Natural killer cell (primary cell): ENCODE data around the gene MTCH1. TPM values are rescaled to one million over a fixed set of nuclear protein-coding genes. Genes with fewer than 3 reads are reported as not detected.
"Not testable (repeated sequence)": the region's sequence is repeated elsewhere in the genome, so short reads cannot be mapped to it uniquely, and the experiment has no call there.

Experiments
- ATAC-seq, 3 donors: fragments of 150-1000 bp in 2 of 3; fragments of 200-7000 bp in 1 of 3; cut with Tn5 transposase; 1 replicate in 1 of 3; 2 replicates in 2 of 3; pipeline ENCODE4 v1.10.0; 2021; ENCODE audit warnings: mild to moderate bottlenecking in 2 of 3, moderate library complexity in 2 of 3
- DNase-seq, 2 donors: peaks; one replicate each; pipeline versions ENCODE4 v3.0.0 to v3.0.0-alpha.2; 2013 to 2021; ENCODE audit warnings: mixed read lengths in 1 of 2
- H3K27ac ChIP-seq: one replicate; pipeline ENCODE4 v1.5.1; 2013; ENCODE audit warnings: mild to moderate bottlenecking, low read length
- H3K27me3 ChIP-seq: one replicate; pipeline ENCODE4 v1.6.1; 2013; ENCODE audit warnings: low read length; ENCODE audit not compliant: control insufficient read depth, insufficient read depth
- H3K36me3 ChIP-seq: one replicate; pipeline ENCODE4 v1.6.1; 2013; ENCODE audit warnings: low read length; ENCODE audit not compliant: control insufficient read depth, insufficient read depth
- H3K4me1 ChIP-seq: one replicate; pipeline ENCODE4 v1.6.1; 2013; ENCODE audit warnings: low read length; ENCODE audit not compliant: control insufficient read depth, insufficient read depth
- H3K4me3 ChIP-seq: one replicate; pipeline ENCODE4 v1.5.1; 2013; ENCODE audit warnings: low read length
- H3K9me3 ChIP-seq: one replicate; pipeline ENCODE4 v1.6.1; 2013; ENCODE audit warnings: low read length; ENCODE audit not compliant: control insufficient read depth, insufficient read depth
- H3K27ac Mint-ChIP-seq, 2 donors: one replicate each; pipeline ENCODE4 v1.8.0; 2022; ENCODE audit warnings: mild to moderate bottlenecking in 2 of 2, mixed read lengths in 2 of 2, moderate library complexity in 1 of 2
- H3K27me3 Mint-ChIP-seq, 2 donors: one replicate each; pipeline ENCODE4 v1.8.0; 2022; ENCODE audit warnings: low read depth in 2 of 2, mixed read lengths in 2 of 2
- H3K36me3 Mint-ChIP-seq: one replicate; pipeline ENCODE4 v1.8.0; 2022; ENCODE audit warnings: mixed read lengths
- H3K4me1 Mint-ChIP-seq, 2 donors: one replicate each; pipeline ENCODE4 v1.8.0; 2022; ENCODE audit warnings: mixed read lengths in 2 of 2
- H3K4me3 Mint-ChIP-seq: one replicate; pipeline ENCODE4 v1.8.0; 2022; ENCODE audit warnings: mild to moderate bottlenecking, moderate library complexity, mixed read lengths
- H3K9me3 Mint-ChIP-seq, 2 donors: one replicate each; pipeline ENCODE4 v1.8.0; 2022; ENCODE audit warnings: mixed read lengths in 2 of 2
- CTCF ChIP-seq: fragments of 200-600 bp; IDR thresholded peaks from one replicate; pipeline ENCODE4 v1.8.0; 2022; ENCODE audit warnings: antibody characterized with exemption
- WGBS: methylation state at CpG from one replicate; pipeline ENCODE4 v1.1.7; 2013; ENCODE audit warnings: missing lambda C conversion rate; ENCODE audit not compliant: insufficient coverage; 5-methylcytosine and 5-hydroxymethylcytosine counted together
- intact Hi-C: fragments of 100-400 bp; cut with micrococcal nuclease; formaldehyde crosslinking; loops from one replicate; pipeline ENCODE4 v1.14.2; 2022
- total RNA-seq, 4 donors: library from RNA; stranded (reverse); fragments of 120-200 nt in 1 of 4; gene quantifications; one replicate each; pipeline versions ENCODE4 v1.2.3 to v1.2.4, GENCODE V29; 2013 to 2022

Gene MTCH1
- total RNA-seq, 3 donors from 2014 or later (not counting 1 experiment from before 2014, with no cell fraction given): 158 to 180 (median 162) TPM

GRCh38 chr6:36944650-36945049 lies 41.3 kb downstream of the MTCH1 start:
- DNase-seq (no peak), ATAC-seq (no peak)
- Mint-ChIP-seq H3K4me3 (no peak overlapping the region), H3K36me3 (no peaks in the 10 kb centered on the region), H3K27ac (no peak overlapping the region), H3K9me3 (no peaks in the 10 kb centered on the region), H3K4me1 (peaks cover 4 to 6% of the 10 kb centered on the region in 2 donors), H3K27me3 (peaks cover 20 to 30% of the 10 kb centered on the region in 2 donors)
- no peak overlapping the region for H3K4me3 ChIP-seq
- TF ChIP-seq CTCF: no peak
- H3K27me3 ChIP-seq: no peaks in the 10 kb centered on the region
- H3K4me1 ChIP-seq: peaks cover 12% of the 10 kb centered on the region
- intact Hi-C loops: no loop called here
- no peaks in the 10 kb centered on the region for H3K36me3 ChIP-seq
- WGBS: 71% methylated on average over 5 of the region's 5 CpGs
- H3K9me3 ChIP-seq: no peaks in the 10 kb centered on the region
- no peak overlapping the region for H3K27ac ChIP-seq

- H3K4me1 ChIP-seq, DNase-seq, H3K9me3 Mint-ChIP-seq, intact Hi-C loops, H3K4me1 Mint-ChIP-seq, H3K4me3 ChIP-seq, ATAC-seq, H3K27me3 ChIP-seq, H3K9me3 ChIP-seq, H3K27ac Mint-ChIP-seq, H3K36me3 Mint-ChIP-seq, H3K36me3 ChIP-seq, H3K4me3 Mint-ChIP-seq, H3K27ac ChIP-seq: not testable (repeated sequence)
- WGBS: no CpG with 5 or more reads among the region's 2 CpGs
- peaks cover 14 to 20% of the 10 kb centered on the region in 2 donors for H3K27me3 Mint-ChIP-seq
These were observed 43.7 kb downstream of the MTCH1 start for GRCh38 chr6:36942329-36942728.

GRCh38 chr6:36941561-36941960 lies 44.4 kb downstream of the MTCH1 start:
- H3K4me1 ChIP-seq, H3K4me3 Mint-ChIP-seq, ATAC-seq, H3K9me3 ChIP-seq, H3K36me3 ChIP-seq, intact Hi-C loops, H3K27ac ChIP-seq, H3K4me1 Mint-ChIP-seq, H3K9me3 Mint-ChIP-seq, H3K4me3 ChIP-seq, DNase-seq, H3K27me3 ChIP-seq, H3K36me3 Mint-ChIP-seq, H3K27ac Mint-ChIP-seq: not testable (repeated sequence)
- H3K27me3 Mint-ChIP-seq: peaks cover 16 to 23% of the 10 kb centered on the region in 2 donors
- WGBS: 82% methylated on average over 13 of the region's 40 CpGs

GRCh38 chr6:36940027-36940426 lies 46.0 kb downstream of the MTCH1 start:
- Histone ChIP-seq H3K4me1 (no peaks in the 10 kb centered on the region), H3K36me3 (no peaks in the 10 kb centered on the region), H3K27ac (no peak overlapping the region), H3K9me3 (no peaks in the 10 kb centered on the region), H3K4me3 (no peak overlapping the region), H3K27me3 (no peaks in the 10 kb centered on the region)
- intact Hi-C loops: no loop called here
- H3K9me3 Mint-ChIP-seq: no peaks in the 10 kb centered on the region
- H3K36me3 Mint-ChIP-seq: no peaks in the 10 kb centered on the region
- H3K4me1 Mint-ChIP-seq: no peaks in the 10 kb centered on the region
- no peak for TF ChIP-seq CTCF
- no peak for DNase-seq
- no peak overlapping the region for H3K4me3 Mint-ChIP-seq
- H3K27me3 Mint-ChIP-seq: peaks cover 16 to 29% of the 10 kb centered on the region in 2 donors
- no peak for ATAC-seq
- H3K27ac Mint-ChIP-seq: no peak overlapping the region
- 85% methylated on average over 10 of the region's 10 CpGs for WGBS

- 93% methylated on average over 5 of the region's 5 CpGs for WGBS
- intact Hi-C loops: not testable (repeated sequence)
These were observed 47.0 kb downstream of the MTCH1 start for GRCh38 chr6:36939005-36939404.

More at GRCh38 chr6:36939005-36939404, 47.0 kb downstream of the MTCH1 start:
- H3K4me3 ChIP-seq, H3K4me1 Mint-ChIP-seq, H3K36me3 Mint-ChIP-seq, ATAC-seq, H3K9me3 Mint-ChIP-seq, H3K9me3 ChIP-seq, DNase-seq, H3K36me3 ChIP-seq, H3K27ac ChIP-seq, H3K27ac Mint-ChIP-seq, H3K4me1 ChIP-seq, H3K4me3 Mint-ChIP-seq, H3K27me3 ChIP-seq: not testable (repeated sequence)
- peaks cover 16 to 23% of the 10 kb centered on the region in 2 donors for H3K27me3 Mint-ChIP-seq
